Lower lobe of right lung (tissue), 2 donors: ENCODE measurements around the gene RAB28. TPM values are rescaled to one million over a fixed set of nuclear protein-coding genes. Genes with fewer than 3 reads are reported as not detected.

ENCODE experiments used
- ATAC-seq, 2 donors: fragments of 200-7000 bp; cut with Tn5 transposase; one replicate each; pipeline ENCODE4 v1.9.1; 2020 to 2022; ENCODE audit warnings: mild to moderate bottlenecking in 2 of 2, moderate library complexity in 2 of 2
- DNase-seq: peaks from one replicate; pipeline ENCODE4 v3.0.0-alpha.2; 2020
- H3K27ac ChIP-seq: fragments of 200-600 bp; one replicate; pipeline ENCODE4 v1.8.0; 2022
- H3K27me3 ChIP-seq: fragments of 200-600 bp; one replicate; pipeline ENCODE4 v1.8.0; 2022; ENCODE audit warnings: low read depth
- H3K36me3 ChIP-seq: fragments of 200-600 bp; one replicate; pipeline ENCODE4 v1.8.0; 2022; ENCODE audit warnings: mild to moderate bottlenecking
- H3K4me1 ChIP-seq: fragments of 200-600 bp; one replicate; pipeline ENCODE4 v1.8.0; 2022
- H3K4me3 ChIP-seq: fragments of 200-600 bp; one replicate; pipeline ENCODE4 v1.8.0; 2022; ENCODE audit warnings: mild to moderate bottlenecking
- H3K9me3 ChIP-seq: fragments of 200-600 bp; one replicate; pipeline ENCODE4 v1.8.0; 2022
- intact Hi-C: fragments of 100-400 bp; cut with DNase I; formaldehyde crosslinking; loops from one replicate; pipeline ENCODE4 v1.11.0; 2022
- total RNA-seq: library from RNA; stranded (reverse); fragmentation: NEBNext Ultra II Directional; extraction: Animal tissue kit (Norgen Biotek cat#: 25700); gene quantifications from one replicate; pipeline ENCODE4 v1.2.1, GENCODE V29; 2021
- TF ChIP-seq, protein P1 (sequence below): fragments of 200-600 bp; IDR thresholded peaks from one replicate; pipeline ENCODE4 v1.8.0; 2022; ENCODE audit warnings: antibody characterized with exemption, mild to moderate bottlenecking
- donor health status: DM: no; HTN: yes; CAD: no; lungs with severe emphysema.

Gene RAB28
- total RNA-seq, 1 donor from 2014 or later: 18.8 TPM

DNA sequence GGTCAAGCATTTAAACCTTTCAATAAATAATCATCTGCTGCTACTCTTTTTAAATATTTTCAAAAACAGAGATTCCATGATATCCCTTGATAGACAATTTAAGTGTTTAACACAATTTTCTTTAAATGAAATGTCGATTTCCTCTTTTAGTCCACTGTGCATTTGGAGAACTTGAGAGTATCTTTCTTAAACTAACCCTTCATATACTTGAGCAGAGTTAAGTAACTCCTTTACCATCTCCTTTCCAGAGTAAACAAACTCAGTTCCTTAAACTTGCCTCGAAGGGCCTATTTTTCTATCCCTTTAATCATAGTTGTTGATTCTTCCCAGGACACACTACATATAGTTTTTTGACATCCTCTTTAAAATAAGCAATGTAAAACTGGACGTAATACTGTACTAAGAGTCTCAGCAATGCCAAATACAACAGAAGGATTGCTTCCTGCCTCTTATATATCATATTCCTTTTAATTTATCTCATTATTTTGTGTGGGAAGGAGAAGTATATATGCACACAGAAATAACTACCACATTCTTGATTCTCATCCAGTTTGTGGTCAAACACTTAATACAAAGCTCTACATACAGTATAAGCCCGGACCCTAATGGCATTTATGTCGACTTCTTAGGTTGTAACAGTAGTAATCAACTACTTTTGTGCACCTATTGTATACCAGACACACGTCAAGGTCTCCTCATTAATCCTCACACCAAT is 22.8 kb downstream of the RAB28 start:
- H3K4me1 ChIP-seq: no peaks in the 10 kb centered on the region
- ATAC-seq (no peak), DNase-seq (no peak)
- H3K9me3 ChIP-seq: no peaks in the 10 kb centered on the region
- intact Hi-C loops: no loop called here
- H3K4me3 ChIP-seq: no peak overlapping the region
- H3K27ac ChIP-seq: no peak overlapping the region
- H3K27me3 ChIP-seq: no peaks in the 10 kb centered on the region
- TF ChIP-seq, protein P1, sequence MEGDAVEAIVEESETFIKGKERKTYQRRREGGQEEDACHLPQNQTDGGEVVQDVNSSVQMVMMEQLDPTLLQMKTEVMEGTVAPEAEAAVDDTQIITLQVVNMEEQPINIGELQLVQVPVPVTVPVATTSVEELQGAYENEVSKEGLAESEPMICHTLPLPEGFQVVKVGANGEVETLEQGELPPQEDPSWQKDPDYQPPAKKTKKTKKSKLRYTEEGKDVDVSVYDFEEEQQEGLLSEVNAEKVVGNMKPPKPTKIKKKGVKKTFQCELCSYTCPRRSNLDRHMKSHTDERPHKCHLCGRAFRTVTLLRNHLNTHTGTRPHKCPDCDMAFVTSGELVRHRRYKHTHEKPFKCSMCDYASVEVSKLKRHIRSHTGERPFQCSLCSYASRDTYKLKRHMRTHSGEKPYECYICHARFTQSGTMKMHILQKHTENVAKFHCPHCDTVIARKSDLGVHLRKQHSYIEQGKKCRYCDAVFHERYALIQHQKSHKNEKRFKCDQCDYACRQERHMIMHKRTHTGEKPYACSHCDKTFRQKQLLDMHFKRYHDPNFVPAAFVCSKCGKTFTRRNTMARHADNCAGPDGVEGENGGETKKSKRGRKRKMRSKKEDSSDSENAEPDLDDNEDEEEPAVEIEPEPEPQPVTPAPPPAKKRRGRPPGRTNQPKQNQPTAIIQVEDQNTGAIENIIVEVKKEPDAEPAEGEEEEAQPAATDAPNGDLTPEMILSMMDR: no peak
- peaks cover 13% of the 10 kb centered on the region for H3K36me3 ChIP-seq

GRCh38 chr4:13455411-13455810 is 28.7 kb downstream of the RAB28 start:
- ATAC-seq (no peak), DNase-seq (no peak)
- H3K4me1 ChIP-seq: no peaks in the 10 kb centered on the region
- intact Hi-C loops: no loop called here
- TF ChIP-seq, protein P1: no peak
- H3K27me3 ChIP-seq: no peaks in the 10 kb centered on the region
- H3K9me3 ChIP-seq: no peaks in the 10 kb centered on the region
- no peak overlapping the region for H3K27ac ChIP-seq
- no peak overlapping the region for H3K4me3 ChIP-seq
- peaks cover 26% of the 10 kb centered on the region for H3K36me3 ChIP-seq

- Histone ChIP-seq H3K9me3 (no peaks in the 10 kb centered on the region), H3K27me3 (no peaks in the 10 kb centered on the region), H3K36me3 (peaks cover 21% of the 10 kb centered on the region), H3K27ac (no peak overlapping the region), H3K4me1 (no peaks in the 10 kb centered on the region), H3K4me3 (no peak overlapping the region)
- ATAC-seq (no peak), DNase-seq (no peak)
- TF ChIP-seq, protein P1: no peak
- intact Hi-C loops: no loop called here
These were observed 29.4 kb downstream of the RAB28 start for GRCh38 chr4:13454786-13455185.

DNA sequence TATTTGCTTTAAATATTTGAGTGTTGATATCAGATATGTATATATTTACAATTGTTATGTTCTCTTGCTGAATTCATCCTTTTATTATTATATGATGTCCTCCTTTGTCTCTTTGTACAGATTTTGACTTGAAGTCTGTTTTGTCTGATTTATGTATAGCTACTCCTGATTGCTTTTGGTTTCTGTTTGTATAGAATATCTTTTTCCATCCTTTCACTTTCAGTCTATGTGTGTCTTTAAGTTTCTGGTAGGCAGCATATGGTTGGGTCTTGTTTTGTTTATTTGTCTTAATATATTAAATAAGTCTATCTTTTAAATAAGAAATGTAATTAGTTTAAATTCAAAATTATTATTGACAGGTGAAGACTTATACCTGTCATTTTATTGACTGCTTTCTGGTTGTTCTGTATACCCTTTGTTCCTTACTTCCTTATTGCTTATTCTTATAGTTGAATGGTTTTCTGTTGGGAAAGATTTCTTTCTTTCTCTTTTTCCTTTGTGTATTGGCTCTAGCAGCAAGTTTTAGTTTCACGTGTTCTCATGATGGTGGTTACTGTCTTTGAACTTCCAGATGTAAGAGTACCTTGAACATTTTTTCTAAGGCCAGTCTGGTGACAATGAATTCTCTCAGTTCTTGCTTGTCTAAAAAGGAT is 31.1 kb downstream of the RAB28 start:
- peaks cover 15% of the 10 kb centered on the region for H3K36me3 ChIP-seq
- no peak for DNase-seq
- no peaks in the 10 kb centered on the region for H3K27me3 ChIP-seq
- no peak for ATAC-seq
- TF ChIP-seq, protein P1: no peak
- intact Hi-C loops: no loop called here
- no peak overlapping the region for H3K4me3 ChIP-seq
- no peaks in the 10 kb centered on the region for H3K4me1 ChIP-seq
- H3K27ac ChIP-seq: no peak overlapping the region
- no peaks in the 10 kb centered on the region for H3K9me3 ChIP-seq

DNA sequence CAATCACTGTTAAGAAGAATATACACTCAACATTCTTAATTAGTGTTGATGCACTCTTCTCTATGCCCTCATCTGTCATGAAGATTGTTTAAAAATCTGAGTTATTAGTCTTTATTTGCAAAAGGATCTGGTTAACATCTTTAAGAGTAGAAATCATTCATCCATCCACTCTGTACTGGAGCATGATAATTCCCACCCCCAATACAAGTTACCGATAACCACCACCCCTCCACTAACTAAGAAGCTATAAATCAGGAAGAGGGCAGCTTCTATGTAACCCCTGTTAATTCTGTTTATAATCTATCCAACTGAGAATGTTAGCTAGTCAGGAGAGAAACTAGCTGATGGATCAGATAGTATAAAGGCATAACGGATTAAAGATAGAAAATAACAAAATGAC is 34.5 kb downstream of the RAB28 start:
- DNase-seq (no peak), ATAC-seq (no peak)
- H3K27me3 ChIP-seq: no peaks in the 10 kb centered on the region
- H3K4me3 ChIP-seq: no peak overlapping the region
- peaks cover 3% of the 10 kb centered on the region for H3K36me3 ChIP-seq
- H3K4me1 ChIP-seq: no peaks in the 10 kb centered on the region
- no peak overlapping the region for H3K27ac ChIP-seq
- intact Hi-C loops: no loop called here
- TF ChIP-seq, protein P1: no peak
- H3K9me3 ChIP-seq: no peaks in the 10 kb centered on the region
